Colon (tissue), 2 donors: Measurements from ENCODE around the gene CDX2.

Source experiments
- FAIRE-seq: peaks from 2 replicates; lab custom pipeline; 2012; peaks lifted over from hg19 to GRCh38; lab: Jason Lieb, UNC
- donor health status: control.
- donor health status: control.

Gene CDX2

GRCh38 chr13:27928353-27928804, 40.7 kb downstream of the CDX2 start:
- no peak for FAIRE-seq

GRCh38 chr13:27927444-27928352, 41.4 kb downstream of the CDX2 start:
- no peak for FAIRE-seq

DNA sequence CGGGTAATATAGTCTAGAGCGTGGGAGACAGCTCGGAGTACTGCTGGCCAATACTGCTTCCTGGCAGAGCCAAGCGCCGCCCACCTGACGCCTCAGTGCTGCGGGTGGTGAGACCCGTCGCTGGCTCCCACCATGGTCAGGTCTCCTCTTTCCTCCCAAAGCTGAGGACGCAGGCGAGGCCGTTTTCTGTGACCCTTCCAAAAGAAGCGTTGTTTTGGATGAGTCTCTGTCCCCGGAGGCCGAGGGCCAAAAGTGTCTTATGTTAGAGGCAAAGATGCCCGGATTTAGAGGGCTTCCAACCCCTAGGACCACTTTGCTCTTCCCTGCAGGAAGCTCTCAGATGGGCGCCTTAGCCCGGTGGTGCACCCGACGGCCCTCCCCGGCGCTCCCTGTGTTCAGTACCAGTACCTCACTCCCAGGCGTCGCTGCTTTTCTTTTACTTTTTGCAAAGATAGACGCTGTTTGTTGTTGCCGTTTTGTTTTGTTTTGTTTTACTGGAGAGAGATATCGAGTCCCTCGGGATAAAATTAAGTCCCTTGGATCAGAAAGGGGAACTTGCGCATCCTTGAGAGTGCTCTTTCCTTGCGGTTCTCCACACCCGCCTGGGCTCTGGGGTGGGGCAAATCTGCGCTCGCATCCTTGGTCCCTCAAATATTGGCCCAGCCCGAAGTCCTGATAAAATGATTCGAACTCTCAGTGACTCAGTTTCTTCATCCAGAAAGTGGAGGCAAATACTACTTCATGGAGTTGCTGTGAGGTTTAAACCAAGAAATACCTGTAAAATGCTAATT, 42.3 kb downstream of the CDX2 start:
- FAIRE-seq: no peak

DNA sequence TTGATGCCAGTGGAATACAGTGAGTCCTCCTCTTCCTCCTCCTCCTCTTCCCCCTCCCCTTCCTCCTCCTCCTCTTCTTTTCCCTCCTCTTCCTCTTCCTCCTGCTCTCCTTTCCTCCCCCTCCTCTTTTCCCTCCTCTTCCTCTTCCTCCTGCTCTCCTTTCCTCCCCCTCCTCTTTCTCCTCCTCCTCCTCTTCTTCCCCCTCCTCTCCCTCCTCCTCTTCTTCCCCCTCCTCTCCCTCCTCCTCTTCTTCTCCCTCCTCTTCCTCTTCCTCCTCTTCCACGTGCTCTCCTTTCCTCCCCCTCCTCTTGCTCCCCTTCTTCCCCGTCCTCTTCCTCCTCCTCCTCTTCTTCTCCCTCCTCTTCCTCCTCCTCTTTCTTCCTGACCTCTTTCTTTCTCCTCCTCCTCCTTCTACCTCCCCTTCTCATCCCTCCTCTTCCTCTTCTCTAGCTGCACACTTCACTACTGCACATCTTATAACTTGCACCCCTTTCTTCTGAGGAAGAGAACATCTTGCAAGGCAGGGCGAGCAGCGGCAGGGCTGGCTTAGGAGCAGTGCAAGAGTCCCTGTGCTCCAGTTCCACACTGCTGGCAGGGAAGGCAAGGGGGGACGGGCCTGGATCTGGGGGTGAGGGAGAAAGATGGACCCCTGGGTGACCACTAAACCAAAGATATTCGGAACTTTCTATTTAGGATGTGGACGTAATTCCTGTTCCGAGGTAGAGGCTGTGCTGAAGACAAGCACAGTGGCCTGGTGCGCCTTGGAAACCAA, 43.7 kb downstream of the CDX2 start:
- no peak for FAIRE-seq

DNA sequence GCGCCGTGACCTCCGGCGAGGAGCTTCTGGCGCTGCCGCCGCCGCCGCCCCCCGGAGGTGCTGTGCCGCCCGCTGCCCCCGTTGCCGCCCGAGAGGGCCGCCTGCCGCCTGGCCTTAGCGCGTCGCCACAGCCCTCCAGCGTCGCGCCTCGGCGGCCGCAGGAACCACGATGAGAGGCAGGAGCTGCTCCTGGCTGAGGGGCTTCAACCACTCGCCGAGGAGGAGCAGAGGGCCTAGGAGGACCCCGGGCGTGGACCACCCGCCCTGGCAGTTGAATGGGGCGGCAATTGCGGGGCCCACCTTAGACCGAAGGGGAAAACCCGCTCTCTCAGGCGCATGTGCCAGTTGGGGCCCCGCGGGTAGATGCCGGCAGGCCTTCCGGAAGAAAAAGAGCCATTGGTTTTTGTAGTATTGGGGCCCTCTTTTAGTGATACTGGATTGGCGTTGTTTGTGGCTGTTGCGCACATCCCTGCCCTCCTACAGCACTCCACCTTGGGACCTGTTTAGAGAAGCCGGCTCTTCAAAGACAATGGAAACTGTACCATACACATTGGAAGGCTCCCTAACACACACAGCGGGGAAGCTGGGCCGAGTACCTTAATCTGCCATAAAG, 44.5 kb downstream of the CDX2 start:
- no peak for FAIRE-seq

DNA sequence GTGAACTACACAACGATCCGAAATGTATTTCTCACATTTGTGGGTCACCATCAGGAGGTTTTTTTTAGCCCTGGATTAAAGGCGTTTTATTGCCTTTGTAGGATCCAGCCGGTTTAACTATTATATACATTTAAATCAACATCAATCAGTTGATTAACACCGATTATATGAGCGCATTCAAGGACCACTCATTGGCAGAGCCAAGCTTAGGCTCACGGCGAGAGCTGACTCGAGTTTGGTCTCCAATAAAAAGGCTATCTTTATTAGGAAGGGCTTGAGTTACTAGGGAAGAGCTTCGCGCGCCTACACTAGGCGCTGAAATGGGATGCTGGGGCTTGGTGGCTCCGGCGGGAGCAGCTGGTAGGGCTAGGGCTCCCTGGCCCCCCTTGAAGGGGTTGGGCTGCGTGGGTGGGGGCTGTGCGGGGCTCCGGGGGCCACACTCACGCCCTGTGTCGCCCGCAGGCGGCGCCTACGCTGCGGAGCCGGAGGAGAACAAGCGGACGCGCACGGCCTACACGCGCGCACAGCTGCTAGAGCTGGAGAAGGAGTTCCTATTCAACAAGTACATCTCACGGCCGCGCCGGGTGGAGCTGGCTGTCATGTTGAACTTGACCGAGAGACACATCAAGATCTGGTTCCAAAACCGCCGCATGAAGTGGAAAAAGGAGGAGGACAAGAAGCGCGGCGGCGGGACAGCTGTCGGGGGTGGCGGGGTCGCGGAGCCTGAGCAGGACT, 45.2 kb downstream of the CDX2 start:
- no peak for FAIRE-seq

DNA sequence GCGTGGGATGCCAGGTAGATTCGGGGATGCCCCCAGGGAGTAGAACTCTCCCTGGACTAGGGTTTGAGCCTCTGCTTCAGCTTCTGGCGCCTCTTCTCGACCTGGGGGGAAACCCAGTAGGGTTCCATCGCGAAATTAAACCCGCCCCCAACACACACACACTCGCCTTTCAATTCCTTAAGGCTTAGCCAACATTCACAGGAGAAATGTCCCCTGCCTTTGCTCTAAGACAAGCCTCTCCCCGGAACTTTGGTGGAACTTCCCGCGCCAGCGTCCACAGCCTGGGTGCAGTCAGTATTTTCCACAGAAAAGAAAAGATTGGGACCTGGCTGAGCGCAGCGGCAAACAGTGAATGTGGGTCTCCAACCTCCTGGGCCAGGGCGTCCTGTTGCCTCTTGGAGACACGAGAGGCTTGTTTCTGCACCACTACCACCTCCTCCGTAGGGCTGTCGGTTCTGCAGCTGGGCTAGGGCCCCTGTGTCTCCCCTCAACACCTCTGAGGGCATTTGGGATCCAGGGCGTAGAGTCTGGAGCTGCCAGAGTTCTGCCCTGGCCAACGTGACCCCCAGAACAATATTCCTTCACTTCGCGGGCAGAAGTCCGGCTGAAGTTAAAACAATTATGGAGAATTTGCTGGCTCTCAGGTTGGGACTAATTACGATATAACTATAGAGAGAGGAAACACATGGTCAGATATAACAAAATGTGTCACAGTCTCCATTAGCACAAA, 46.1 kb downstream of the CDX2 start:
- FAIRE-seq: no peak

GRCh38 chr13:27921961-27922882, 46.9 kb downstream of the CDX2 start:
- FAIRE-seq: no peak

GRCh38 chr13:27921421-27921960, 47.6 kb downstream of the CDX2 start:
- no peak for FAIRE-seq

- FAIRE-seq: no peak
Measured at GRCh38 chr13:27920677-27921420, 48.3 kb downstream of the CDX2 start.

DNA sequence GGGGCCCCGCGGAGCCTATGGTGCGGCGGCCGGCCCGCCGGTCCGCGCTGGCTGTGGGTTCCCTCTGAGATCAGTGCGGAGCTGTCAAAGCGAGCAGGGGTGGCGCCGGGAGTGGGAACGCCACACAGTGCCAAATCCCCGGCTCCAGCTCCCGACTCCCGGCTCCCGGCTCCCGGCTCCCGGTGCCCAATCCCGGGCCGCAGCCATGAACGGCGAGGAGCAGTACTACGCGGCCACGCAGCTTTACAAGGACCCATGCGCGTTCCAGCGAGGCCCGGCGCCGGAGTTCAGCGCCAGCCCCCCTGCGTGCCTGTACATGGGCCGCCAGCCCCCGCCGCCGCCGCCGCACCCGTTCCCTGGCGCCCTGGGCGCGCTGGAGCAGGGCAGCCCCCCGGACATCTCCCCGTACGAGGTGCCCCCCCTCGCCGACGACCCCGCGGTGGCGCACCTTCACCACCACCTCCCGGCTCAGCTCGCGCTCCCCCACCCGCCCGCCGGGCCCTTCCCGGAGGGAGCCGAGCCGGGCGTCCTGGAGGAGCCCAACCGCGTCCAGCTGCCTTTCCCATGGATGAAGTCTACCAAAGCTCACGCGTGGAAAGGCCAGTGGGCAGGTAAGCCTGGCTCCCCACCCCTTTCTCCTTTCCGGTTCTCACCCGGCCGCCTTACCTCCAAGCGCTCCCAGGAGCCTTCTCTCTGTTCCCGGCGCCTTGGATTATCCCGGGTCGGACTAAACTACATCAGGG, 49.0 kb downstream of the CDX2 start, which contains the start of gene PDX1:
TSS of gene PDX1 (plus strand) at position 67 of the 743 bp plus-strand sequence. CDS start at position 206, 139 bp downstream.
- FAIRE-seq: no peak

DNA sequence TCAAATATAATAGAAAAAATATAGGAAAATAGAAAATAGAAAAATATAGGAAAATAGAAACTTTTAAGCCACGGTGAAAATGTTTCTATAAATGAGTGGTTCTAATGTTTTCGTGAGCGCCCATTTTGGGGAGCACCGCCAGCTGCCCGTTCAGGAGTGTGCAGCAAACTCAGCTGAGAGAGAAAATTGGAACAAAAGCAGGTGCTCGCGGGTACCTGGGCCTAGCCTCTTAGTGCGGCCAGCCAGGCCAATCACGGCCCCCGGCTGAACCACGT, 49.5 kb downstream of the CDX2 start:
- no peak for FAIRE-seq

DNA sequence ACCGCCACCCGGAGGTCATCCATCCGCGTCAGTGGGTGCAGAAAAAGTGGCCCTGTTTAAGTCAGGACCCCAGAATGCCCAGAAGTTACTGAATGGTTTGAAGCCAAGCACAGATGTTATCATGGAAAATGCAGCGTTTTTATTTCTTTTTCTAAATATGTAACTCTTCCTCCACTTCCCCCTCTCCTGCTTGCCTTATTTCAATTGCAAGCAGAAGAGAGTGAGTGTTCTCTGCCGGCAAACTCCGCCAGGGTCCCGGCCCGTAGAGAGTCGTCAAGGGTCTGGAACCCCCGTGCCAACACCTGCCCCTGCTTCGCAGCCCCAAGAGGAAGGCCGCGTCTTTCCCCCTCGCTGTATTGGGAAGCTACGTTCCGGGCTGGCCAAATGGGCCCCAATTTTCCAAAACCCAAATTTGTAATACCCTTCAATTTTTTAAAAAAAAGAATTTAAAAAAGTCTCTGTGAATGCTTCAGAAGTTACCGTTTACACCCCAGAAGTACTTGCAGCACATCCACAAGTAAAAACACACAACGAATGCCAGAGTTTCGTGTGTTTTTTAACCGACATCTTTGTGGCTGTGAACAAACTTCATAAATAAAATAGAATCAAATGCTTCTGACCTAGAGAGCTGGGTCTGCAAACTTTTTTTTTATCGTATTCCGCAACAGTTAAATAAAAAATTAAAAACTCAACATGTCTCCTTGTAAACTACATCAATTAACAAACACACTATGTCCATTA, 50.0 kb downstream of the CDX2 start:
- FAIRE-seq: no peak

DNA sequence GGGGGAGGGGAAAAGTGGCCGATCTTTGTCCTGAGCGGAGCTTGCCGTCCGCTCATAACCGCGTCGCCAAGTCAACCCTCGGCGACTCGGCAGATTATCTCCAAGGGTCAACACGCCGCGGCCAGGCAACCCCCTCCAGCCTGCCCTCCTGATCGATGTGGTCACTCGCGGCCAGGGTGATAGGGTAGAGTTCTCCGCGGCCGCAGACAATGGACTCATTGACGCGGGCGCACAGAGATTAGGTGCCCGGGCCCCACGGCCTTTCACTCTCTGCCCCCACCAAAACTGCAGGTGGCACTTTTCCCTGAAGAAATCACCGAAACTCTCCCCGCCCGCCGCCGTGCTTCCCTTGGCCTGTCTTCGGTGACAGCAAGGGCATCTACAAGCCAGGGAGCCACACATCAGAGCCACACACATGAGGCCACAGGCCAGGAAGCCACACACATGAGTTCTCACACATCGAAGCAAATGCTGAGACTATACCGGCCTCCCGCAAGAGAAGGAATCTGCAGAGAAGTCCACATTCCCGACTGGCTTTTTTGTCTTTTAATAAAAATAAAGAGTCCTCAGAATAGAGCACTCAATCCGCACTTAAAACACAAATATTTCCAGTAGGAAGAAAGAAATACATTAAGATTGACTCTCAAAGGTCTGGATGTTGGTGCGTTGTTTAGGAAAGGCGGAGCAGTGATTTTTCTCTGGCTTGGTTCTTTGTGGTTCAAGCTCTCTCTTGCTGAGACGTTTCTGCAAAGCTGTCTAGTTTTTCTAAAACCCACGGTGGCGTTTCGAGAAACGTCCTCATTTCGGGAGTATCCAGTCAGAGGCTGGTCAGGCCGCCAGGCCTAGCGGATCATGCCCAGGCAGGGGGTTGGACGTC, 50.8 kb downstream of the CDX2 start:
- FAIRE-seq: no peak

DNA sequence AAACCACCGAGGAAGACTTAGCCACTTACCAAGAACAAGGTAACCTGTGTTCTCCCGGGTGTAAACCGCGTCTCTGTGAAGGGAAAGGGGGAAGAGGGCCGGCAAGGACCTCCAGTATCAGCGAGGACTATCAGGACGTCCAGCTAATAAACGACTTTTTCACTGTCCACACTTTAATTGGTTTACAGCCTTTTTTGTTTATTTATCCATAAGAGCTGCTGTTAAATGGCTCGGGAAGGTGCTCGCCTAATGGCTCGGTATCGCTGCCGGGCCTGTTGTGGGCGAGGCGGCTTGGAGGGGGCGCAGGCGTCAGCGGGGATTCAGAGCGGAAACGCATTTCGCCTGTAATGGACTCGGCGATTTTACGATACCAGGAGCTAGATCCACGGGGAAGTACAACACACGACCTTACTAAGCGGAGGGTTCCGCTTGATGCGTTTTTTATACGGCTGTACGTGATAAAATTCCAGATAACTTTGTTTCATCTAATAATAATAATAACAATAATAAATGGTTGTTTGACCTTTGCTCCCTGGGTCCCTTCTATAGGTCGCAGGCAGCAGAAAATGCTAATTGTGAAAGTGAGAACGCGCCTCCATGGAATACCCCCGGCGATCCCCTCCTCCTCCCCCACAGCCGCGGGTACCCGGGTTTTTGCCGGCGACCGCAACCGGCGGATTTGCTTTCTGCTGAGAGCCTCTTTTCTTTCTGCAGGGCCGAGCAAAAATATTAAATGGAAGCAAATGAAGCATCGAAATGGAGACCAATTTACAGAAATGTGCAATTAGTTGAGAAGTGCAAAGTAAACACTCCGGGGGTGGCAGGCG, 51.8 kb downstream of the CDX2 start:
- FAIRE-seq: no peak
